Fibroblast of peridontal ligament (primary cell): Measurements from ENCODE around the gene MORN1.
"Not testable (repeated sequence)": the region's sequence is repeated elsewhere in the genome, so short reads cannot be mapped to it uniquely, and the experiment has no call there.

ENCODE experiments used
- DNase-seq: peaks from one replicate; pipeline ENCODE4 v3.0.0-alpha.2; 2010; ENCODE audit errors: extremely low read depth

Gene MORN1

GRCh38 chr1:2339206-2340085 lies 51.9 kb downstream of the MORN1 start:
- DNase-seq = no peak

- no peak for DNase-seq
Observed at GRCh38 chr1:2337501-2337900, 53.9 kb downstream of the MORN1 start.

GRCh38 chr1:2337081-2337480 lies 54.3 kb downstream of the MORN1 start:
- DNase-seq = no peak

DNA sequence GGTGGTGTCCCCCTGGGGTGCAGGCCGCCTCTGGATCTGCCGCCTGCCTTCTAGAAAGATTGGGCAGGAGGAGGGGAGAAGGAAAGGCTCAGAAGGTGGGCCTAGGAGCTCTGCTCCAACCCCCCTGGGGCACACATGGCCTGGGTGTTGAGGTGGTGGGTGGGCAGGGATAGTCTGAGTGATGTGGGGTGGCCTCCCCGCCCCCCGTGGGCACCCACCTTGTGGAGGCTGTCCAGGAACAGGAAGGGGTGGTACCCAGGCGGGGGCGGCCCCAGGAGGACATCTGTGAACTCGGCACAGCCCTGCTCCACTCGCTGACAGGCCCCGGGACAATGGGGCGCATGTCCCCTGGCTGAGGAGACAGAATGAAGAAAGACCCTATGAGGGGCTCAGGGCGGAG lies 54.9 kb downstream of the MORN1 start:
- DNase-seq = no peak

GRCh38 chr1:2335721-2336455 lies 55.5 kb downstream of the MORN1 start:
- DNase-seq = no peak

GRCh38 chr1:2334883-2335534 lies 56.3 kb downstream of the MORN1 start:
- no peak for DNase-seq

- no peak for DNase-seq
Observed at GRCh38 chr1:2334366-2334765, 57.0 kb downstream of the MORN1 start.

GRCh38 chr1:2331580-2331979 lies 59.8 kb downstream of the MORN1 start:
- DNase-seq = not testable (repeated sequence)

- DNase-seq = no peak
Observed at GRCh38 chr1:2331200-2331544, 60.2 kb downstream of the MORN1 start.

DNA sequence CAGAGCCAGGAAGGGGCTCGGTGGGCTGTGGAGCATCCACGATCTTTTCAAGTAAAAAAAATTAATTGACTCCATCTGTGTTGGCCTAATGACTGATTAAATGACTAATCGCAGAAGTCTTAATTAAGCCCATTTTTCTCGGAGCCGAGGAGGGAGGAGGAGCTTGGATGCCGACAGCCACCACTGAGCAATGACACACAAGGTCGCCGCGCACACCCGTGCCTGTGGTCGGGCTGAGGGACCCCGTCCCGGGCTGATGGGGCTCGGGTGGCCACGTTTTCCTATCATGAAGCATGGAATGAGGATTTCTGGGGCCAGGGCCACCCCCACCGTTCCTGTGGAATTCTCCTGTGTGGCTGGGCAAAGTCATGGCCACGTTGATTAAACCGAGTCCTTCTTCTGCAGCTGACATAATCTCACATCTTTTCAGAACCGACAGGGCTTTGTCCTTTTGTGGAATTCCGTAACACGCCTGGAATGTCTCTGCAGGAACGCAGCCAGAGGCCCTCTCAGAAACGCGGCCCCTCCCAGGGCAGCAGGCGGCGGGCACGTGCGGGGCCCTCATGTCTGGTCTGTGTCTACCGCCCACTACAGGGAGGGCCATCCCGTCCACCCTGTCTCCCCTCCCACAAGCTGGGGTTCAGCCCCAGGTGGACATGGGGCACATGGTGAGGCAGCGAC lies 60.7 kb downstream of the MORN1 start:
- peak; percentile 81 for DNase-seq

DNA sequence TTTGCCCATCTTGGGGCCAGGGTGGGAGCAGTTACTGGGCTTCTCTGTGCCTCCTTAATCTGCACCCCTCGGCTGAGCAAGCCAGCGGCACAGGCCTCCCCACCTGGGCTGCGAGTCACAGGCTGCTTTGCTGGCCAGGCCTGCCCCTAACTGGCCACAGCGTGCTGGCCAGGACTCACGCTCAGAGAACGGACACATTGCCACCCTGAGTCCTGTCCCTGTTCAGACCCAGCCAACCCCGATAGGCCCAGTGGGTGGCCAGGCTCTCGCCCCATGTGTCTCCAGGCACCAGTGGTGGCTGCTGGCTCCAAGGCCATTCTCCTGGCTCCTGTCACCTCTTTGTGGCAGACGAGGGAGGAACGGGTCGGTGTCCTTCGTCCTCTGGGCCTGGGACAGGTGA lies 61.3 kb downstream of the MORN1 start:
- no peak for DNase-seq

GRCh38 chr1:2328676-2329455 lies 62.5 kb downstream of the MORN1 start:
- no peak for DNase-seq

GRCh38 chr1:2327841-2328240 lies 63.5 kb downstream of the MORN1 start:
- DNase-seq = no peak

- DNase-seq = not testable (repeated sequence)
Observed at GRCh38 chr1:2327162-2327561, 64.2 kb downstream of the MORN1 start.

DNA sequence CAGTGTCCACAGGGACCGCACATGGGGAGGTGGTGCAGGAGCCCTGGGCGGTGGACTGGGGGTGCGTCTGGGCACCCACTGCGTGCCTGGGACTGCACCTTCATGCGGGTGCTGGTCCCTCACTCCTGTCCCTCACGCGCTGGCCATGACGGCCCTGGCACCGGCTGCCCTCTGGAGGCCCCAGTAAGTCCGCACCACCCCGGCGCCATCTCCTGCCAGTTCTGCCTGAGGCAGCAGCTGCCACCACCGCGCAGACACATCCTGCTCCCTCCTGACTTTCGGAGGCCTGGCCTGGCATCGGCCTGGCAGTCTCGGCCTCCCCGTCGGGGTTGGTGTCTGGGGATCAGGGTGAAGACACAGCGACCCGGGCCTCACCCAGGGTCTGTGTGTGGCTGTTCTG lies 64.8 kb downstream of the MORN1 start:
- no peak for DNase-seq

DNA sequence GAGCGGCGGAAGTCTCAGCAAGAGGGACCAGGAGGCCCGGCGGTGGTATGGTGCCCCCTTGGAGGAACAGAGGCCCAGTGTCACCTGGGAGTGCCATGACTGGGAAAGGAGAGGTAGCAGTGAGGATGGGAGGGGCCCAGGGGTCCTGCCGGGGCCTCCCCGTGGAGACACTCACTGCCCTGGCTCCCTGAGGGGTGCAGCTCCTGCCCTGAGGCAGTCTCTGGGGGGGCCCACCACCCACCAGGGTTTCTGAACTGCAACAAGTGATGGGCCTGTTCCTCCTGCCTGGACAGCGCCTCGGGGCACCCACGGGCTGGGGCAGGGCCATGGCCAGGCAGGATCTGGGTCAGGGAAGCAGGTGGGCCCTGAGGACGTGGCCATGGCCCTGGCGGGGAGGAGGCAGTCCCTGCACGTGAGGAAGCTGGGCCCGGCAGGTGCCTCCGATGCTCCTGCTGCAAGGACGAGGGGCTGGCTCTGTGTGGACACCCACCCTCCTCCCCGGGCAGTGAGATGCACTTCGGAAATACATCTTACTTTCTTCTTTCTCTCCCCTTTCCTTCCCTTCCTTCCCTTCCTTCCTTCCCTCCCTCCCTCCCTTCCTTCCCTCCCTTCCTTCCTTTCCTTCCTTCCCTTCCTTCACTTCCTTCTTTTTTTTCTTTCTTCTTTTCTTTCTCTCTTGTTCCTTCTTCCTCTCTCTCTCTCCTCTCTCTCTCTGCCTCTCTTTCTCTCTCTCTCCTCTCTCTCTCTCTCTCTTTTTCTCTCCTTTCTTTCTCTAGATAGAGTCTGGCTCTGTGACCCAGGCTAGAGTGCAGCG lies 66.6 kb downstream of the MORN1 start:
- no peak for DNase-seq

GRCh38 chr1:2323451-2323974 lies 67.8 kb downstream of the MORN1 start:
- DNase-seq = no peak

- no peak for DNase-seq
Observed at GRCh38 chr1:2322581-2323211, 68.7 kb downstream of the MORN1 start.

DNA sequence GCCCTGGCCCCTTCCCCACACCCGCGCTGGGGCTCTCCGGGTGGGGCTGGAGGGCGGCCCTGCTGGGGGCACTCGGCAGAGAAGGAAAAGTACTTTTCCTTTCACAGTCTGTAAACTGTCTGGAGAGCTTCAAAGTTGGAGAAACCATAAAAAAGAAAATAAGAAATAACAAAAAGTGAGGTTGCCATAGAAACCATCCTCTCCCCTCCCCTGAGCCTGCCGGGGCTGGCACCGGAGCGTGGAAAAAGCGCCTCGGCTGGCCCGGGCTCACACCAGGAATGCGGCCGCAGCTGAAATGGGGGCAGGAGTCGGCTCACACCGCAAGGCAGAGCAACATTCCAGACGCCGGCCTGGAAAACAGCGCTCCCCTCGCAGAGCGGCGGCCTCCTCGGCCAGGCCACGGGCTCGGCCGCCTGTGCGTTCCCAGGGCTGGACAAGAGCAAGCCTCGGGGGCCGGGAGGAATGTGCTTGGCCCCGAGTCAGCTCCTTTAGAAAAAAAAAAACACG lies 69.2 kb downstream of the MORN1 start:
- peak; percentile 91 for DNase-seq
